GM18520 (cell line): ENCODE results near the gene OSBPL5.

Experiments
- ATAC-seq: cut with Tn5 transposase; IDR thresholded peaks from one replicate; pipeline ENCODE4 v1.9.1; 2021; ENCODE audit not compliant: unreplicated experiment

The OSBPL5 gene

DNA sequence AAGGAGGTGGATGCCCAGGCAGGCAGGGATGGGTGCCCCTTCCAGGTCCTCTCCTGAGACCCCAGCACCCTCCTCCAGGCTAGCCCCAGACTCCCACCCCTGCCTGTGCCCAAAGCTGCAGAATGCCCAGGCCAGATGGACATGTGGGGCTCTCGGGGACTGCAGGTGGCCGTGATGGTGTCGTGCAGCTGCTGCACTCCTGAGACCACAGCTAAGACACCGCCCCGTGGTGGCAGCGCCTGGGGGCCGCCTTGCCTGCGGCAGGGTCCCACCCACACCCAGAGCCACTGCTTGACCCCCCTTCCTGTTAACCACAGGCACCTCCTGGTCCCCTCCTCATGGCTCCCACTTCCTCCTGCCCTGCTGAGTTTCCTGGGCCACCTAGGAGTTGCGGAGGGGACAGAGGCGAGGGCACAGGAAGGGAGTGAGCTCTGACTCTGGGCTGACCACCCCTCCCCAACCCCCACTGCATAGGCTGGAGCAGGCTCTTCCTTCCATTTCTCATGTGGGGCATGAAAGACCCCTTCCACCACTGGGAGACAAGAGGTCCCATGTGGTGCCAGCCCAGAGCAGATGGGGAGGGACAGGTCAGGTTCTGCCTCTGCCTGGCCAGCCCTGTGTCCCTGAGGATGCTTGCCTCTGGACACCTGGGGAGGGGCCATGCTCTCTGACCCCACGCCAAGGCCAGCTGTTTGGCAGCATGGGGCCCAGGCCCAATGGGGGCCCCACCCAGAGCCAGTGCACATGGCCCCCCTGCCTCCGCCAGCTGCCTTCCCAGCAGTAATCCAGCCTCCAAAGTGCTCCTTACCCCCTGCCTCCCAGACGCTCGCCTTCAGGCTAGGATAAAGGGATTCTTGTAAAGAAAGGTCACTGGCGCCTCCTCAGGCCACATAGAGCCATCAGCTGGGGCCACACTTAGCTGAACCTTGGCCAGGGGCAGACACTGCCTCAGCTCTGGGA lies 29.3 kb downstream of the OSBPL5 start:
- ATAC-seq = no peak

DNA sequence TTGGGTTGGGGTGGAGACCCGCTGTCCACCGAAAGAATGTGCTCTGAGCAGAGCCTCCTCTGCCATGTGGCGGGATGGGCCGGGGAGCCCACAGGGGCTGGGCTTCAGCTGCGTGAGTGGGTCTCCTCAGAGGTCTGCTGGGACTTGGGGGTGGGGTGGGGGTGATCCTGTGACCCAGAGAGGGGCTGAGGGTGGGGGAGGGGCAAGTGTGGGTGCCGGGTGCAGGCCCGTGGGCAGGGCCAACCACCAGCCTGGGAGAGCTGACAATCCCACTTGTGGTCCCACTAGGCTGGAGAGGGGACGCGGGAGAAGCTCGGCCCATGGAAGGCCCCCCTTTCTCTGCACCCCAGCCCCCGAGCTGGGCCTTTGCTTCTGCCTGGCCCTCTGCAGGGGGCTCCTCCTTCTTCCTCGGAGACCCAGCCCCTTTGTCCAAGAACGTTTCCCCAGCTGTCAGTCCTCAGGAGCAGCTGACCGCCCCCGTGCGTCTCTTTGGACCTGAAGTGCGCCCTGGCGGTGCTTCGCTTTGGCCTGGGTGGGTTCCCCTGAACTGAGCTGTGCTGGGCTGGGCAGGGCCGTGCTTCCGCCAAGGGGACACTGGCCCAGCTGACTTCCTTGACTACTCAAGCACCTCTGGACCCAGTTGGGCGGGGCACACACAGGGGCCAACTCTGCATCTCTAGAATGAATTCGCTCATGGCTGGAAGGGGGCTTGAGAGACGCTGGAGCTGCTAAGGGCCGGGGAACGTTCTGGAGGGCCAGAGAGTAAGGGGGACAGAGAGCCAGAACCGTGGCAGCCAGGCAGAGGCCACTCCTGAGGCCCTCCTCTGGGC lies 30.2 kb downstream of the OSBPL5 start:
- ATAC-seq = no peak

DNA sequence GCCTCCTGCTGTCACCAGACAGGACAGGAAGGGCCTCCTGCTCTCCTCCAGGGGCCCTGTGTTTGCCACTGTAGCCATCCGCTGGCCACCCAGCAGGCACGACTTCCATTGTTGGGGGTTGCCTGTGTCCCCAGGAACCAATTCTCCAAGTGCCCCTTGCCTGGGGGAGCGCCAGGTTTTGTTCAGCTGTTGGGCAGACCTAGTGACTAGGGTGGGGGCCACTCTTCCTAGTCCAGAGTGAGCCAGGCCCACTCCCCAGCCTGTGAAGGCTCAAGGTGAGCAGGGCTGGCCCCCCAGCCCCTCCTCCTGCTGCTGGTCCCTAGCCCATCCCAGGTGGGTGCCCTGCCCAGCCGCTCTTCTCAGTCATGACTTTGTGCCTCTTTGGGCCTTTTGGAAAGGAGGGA lies 30.9 kb downstream of the OSBPL5 start:
- ATAC-seq = no peak

DNA sequence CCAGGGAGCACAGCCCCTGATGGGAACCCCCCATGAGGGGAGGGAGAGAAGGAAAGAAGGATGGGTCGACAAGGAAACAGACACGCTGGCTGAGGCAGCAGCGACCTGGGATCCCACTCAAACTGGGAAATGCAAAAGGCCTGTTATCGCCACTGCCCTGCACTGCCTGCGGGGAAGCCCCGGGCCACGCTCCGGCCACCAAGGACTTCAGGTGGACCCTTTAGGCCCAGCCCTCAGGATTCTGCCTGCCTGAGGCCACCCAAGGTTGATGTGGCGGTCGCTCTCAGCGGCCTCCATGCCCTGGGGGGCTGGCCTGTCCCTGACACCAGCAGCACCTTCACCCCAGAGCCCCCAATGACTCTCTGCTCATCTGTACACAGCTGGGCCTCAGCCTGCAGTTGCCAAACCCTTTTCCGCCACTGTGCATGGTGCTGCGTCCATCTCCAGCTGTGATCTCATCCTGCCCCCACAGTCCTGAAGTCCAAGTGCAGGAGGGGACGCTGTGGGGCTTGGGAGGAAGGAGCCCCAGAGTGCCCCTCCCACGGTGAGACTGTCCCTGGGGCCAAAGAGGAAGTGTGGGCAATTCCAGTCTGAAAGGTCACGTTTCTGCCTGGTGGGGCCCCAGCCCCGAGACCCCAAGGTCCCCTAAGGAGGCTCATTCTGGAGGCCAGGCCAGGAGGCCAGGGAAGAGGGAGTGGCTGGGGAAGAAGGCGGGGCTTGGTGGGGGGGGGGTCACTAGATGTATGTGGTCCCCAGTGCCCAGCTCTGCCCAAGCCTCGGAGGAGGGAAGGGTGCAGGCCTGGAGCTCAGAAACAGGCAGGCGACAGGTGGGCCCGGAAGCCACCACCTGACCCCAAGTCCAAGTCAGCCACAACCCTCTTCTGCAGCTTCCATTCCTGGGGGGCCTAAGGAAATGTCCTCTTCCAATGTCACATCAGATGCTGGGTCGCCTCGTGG lies 31.6 kb downstream of the OSBPL5 start:
- ATAC-seq = no peak

DNA sequence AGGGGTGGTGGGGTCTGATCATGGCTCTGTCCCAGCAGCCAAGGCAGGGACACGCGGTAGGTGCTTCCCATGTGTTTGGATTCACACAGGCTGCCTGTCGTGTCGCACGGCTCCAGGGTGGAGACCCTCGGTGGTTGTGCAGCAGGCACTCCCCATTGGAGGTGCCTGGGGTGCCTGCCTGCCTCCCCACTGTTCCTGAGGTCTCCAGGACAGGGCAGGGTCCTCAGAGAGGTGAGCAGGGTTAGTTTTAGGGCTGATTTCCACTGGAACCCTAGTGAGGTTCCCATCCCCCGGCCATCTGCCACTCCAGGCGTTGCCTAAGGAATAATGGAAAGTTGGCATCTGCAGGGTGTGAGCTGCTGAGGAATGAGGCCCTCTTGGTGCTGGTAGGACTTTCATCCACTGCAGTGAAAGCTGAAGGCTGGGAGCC lies 32.3 kb downstream of the OSBPL5 start:
- no peak for ATAC-seq

DNA sequence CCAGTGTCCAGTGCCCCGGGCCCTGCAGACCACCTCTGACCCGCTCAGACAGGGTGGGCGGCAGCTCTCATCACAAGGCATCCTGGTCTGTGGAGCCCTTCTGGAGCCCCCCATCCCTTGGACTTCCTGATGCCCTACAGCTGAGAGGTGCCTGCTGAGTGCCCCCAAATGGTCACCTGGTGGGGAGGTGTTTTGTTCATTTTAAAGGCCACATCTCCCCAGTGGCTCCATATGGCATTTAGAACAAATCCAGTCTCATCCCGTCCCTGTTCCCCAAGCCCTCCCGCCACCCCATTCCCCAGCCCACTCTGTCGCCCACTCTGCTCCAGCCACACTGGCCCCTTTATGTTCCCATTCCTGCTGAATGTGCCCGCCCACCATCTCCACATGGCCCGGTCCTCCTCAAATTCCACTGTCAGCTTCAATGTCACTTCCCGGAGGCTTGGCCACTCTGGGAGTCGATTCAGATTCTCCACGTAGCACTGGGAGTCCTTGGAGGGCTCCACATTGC lies 32.8 kb downstream of the OSBPL5 start:
- no peak for ATAC-seq

DNA sequence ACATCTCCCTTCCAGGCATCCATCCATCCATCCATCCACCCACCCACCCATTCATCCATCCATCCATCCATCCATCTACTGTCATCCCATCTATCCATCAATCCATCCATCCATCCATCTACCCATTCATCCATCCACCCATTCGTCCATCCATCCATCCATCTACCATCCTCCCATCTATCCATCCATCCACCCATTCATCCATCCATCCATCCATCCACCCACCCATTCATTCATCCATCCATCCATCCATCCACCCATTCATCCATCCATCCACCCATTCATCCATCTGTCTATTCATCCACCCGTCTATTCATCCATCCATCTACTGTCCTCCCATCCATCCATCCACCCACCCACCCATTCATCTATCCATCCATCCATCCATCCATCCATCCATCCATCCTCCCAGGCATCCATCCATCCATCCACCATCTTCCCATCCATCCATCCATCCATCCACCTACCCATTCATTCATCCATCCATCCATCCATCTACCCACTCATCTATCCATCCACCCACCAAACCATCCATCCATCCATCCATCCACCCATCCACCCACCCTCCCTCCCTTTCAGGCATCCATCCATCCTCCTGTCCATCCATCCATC lies 33.7 kb downstream of the OSBPL5 start:
- no peak for ATAC-seq

DNA sequence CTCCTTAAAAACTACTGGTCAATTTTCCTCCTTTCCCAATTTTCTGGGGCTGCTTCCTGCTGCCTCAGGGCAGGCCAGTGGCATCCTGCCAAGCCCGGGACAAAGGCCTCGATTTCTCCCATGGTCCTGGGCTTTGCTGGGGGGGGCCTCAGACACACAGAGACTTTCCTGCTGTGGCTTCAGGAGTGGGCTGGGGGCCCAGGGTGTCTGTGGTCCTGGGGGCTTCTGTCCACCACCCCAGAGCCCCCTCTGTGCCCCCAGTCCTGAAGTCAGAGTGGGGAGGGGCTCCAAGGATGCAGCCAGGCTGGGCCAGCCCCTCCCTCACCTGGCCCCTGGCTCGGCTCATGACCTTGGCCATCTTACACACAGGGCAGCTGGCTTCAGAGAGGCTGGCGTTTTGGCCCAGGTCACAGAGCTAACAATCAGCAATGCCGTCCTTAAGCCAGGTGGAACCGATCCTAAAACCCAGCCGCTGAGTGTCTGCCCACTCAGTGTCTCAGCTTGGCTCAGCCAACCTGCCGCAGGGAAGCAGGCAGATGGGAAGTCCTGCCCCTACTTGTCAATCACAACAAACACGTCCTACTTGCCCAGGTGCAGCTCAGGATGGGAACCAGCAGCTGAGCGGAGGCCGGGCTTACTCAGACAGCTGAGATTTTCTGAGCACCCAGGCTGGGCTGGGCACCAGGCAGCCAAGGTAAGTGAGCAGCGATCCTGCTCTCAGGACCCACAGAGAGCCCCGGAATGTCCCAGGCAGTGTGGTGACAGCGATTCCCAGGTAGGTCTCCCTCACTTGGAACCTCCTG lies 34.6 kb downstream of the OSBPL5 start:
- no peak for ATAC-seq

DNA sequence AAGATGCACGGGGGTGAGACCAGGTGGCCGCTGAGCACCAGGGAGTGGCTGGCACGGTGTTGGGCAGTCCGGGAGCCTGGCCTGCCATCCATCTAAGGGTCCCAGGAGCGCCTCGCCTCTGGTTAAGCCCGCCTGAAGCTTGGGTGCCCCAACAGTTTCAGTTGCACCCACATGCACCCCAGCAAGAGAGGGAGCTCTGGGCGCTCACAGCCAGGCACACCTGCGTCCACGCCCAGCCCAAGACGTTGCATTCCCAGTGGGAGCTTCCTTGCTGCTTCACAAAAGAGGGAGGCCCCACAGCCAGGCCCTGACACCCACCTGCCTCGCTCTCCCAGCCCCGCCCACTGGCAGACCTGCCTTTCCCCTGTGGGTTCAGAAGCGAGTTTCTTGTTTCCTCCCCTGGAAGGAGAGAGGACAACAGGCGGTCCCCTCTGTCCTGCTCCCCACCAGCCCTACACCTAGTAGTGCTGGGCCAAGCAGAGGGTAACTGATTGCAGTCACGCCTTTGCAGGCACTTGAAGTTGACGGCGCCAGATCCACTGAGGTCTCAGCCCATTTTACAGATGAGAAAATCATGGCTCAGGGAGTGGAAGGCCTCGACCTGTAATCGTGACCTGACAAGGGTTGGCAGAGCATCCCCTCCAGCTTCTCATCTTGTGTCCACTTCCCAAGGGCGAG lies 35.4 kb downstream of the OSBPL5 start:
- ATAC-seq = no peak

DNA sequence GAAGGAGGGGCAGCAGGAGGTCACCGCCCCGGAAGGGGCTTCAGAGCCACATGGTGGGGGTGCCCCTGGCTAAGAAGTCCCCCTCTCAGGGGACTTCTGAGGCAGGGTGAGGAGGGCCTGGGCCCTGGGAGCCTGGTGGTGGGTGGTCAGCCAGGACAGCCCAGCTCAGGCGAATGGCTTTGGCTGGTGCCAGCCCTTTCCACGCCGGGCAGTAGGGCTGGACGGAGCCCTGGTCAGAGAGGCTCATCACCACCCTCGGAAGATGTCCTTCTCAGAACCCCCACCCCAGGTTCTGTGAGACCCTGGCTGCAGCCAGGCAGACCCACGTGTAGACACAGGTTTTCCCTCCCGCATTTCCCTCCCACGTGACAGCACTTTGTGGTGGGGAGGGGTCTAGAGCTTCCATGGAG lies 35.9 kb downstream of the OSBPL5 start:
- ATAC-seq = no peak

DNA sequence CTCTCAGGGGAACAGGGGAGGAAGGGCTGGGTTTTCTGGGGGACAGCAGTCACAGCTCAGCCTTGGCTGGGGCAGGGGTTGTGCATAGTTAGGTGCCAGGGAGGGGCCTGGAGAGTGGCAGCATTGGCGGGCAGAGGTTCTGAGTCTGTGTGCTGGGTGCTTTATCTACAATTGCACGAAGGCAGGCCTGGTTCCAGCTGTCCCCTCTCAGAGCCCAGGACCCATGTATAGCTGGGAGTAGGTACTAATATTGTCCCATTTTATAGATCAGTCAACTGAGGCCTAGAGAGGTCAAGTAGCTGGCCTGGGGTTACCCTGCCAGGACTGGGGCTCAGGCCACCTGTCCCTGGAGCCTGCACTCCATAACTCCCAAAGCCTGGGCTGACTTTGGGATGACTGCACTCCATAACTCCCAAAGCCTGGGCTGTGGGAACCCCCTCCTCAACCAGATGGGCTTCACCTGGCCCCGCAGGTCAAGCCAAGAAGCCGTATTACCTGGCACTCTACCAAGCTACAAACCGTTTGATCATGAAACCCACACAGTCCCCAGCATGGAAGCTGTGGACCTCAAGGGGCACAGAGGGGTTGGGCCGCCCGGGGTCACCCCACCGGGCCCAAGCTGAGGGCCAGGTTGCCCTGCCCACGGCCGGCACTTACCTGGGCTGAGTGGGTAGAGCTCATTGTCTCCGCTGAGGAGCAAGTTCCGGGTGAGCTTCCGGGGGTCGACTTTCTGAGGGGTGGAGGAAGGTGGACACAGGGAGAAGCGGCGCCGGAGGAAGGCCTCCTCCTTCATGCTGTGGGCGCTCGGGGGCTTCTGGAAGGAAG lies 36.5 kb downstream of the OSBPL5 start:
- no peak for ATAC-seq

DNA sequence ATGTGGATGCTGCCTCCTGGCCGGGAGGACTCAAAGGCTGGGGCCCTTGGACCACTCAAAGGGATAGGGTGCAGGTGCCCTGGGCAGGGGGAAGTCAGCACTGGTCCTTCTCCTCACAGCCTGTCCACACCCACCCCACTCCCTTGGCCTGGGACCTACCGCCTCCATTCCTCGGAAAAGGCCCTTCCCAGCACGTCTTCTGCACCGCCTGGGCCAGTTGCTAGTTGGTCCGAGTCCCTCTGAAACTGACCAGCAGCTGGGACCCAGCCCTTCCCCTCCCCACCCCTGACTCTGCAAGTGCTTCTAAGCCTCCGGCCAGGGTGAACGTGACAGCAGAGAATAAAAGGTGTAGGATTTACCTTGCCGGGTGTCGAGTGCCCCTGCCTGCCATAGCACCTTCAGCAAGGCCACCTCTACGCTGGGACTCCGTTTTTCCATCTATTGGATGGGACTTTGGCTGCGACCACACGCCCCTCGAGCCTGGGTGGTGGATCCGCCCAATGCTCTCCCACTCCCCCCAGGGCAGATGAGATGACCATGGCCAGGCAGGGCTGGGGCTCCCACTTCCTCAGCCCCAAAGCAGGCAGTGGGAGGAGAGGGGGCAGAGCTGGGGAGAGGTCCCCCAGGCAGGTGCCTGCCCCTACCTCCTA lies 37.3 kb downstream of the OSBPL5 start:
- no peak for ATAC-seq

DNA sequence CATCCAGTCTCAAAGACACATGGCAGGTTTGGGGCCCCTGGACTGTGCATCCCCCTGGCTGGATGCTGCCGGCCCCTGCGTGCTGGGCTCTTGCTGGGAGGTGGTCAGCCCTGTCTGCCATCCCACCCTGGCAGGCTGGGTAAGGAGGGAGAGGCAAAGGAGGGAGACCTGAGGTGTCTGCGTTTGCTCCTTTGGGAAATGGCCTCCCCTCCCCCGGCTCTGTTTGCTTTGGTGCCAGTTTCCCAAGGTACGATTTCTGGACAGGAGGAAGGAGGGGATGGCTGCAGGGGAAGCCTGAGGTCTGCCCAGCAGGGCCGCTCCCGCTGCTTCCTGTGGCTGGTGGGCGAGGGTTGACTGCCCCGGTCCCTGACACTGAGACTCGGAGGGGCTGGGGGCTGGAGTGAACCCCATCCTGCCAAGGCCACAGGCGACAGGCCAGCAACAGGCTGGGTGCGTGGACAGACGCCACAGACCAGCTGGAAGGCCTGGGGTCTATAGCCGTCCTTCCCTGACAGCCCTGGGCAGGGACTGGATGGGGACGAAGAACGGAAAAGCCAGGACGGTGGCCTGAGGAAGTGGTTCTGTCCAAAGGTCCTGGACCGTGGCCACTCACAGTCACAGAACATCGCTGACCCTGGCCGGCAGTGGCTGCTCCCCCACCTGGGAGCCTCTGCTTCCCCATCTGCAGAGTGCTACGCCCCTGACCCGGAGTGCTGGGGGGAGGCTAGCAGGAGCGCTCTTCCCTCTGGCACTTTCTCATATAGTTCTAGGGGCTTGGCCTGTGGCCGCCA lies 38.0 kb downstream of the OSBPL5 start:
- ATAC-seq = no peak

DNA sequence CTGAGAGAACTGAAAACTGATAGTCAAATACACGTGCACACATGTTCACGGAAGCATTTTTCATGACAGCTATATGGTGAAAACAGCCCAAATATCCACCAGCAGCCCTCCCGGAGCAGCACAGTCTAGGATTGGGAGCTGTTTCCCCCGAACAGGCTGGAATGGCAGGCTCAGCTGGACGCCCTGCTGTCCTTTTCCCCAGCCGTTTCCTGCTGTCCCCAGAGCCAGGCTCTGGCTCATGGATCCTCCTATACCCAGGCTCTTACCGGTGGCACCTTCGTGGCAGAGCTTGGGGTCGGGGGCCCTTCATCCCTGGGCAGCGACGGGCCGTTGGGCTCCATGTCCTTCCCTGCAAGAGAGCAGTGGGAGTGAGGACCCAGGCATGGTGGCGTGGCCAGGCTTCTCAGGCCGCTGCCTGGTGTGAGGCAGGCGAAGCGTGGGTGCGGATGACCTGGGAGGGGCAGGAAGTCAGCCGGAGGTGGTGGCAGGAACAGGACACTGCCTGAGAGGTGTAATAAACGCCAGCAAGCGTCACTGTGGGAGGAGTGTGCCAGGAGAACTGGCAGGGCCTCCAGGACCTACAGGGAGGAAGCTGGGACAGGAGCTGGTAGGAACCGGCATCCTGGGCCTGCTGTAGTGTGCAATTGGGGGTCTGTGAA lies 38.8 kb downstream of the OSBPL5 start:
- ATAC-seq = no peak

DNA sequence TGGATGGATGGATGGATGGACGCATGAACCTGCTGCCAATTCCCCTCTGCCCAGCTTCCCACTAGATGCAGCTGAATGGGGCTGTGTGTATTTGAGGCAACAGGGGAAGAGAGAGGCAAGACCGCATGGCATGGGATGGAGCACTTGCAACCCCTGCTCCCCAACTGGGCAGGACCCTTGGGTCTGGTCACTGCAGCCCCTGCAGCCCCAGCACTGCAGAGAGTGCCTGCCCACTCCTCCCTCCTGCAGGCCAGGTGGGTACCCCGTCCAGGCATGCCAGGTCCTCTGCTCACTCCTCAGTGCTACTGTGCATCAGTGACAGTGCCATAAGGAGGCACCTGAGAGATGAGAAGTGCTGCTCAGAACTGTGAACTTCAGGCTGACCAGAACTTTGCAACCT lies 40.3 kb downstream of the OSBPL5 start:
- no peak for ATAC-seq
